GM21381 (cell line): Measurements from ENCODE around the gene MYNN.

ENCODE experiments used
- ATAC-seq: cut with Tn5 transposase; IDR thresholded peaks from one replicate; pipeline ENCODE4 v1.9.1; 2021; ENCODE audit warnings: mild to moderate bottlenecking, moderate library complexity; ENCODE audit not compliant: unreplicated experiment

Gene MYNN

DNA sequence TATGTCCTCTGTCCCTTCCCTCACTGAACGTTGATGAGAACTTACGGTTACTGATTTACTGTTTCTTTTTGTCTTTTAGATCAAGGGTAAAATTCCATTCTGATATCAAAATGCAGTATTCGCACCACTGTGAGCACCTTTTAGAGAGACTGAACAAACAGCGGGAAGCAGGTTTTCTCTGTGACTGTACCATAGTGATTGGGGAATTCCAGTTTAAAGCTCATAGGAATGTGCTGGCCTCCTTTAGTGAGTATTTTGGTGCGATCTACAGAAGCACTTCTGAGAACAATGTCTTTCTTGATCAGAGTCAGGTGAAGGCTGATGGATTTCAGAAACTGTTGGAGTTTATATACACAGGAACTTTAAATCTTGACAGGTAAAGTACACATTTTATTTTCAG is 990 bp downstream of the MYNN start:
- no peak for ATAC-seq

DNA sequence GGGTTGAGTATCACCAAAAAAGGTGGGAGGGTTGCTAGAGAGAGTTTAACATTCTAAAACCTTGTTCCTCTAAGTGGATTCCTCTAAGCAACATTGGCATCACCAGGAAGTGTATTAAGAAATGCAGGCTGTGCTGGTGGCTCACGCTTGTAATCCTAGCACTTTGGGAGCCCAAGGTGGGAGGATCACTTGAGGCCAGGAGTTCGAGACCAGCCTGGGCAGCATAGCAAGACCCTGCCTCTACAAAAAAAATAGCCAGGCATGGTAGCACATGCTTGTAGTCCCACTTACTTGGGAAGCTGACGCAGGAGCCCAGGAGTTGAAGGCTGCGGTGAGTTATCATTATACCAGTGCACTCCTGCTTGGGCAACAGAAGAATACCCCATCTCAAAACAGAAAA is 4.6 kb downstream of the MYNN start:
- ATAC-seq, result no peak

DNA sequence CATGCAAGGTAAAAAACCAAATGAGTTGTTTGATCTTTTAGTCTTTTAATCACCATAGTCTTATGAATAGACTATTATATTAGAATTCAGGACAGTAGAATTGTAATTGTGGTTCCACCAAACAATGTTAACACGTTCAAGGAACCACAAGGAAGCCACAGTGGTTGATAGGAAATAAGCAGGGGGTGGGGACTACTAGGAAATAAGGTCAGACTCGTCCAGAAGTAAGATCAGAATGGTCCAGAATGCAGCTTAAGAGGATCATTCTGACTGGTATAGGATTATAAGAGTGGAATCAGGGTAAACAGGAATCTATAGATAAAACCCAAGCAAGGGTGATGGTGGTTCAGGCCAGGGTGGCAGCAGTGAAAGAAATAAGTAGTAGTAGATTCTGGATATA is 7.5 kb downstream of the MYNN start:
- ATAC-seq, result no peak

DNA sequence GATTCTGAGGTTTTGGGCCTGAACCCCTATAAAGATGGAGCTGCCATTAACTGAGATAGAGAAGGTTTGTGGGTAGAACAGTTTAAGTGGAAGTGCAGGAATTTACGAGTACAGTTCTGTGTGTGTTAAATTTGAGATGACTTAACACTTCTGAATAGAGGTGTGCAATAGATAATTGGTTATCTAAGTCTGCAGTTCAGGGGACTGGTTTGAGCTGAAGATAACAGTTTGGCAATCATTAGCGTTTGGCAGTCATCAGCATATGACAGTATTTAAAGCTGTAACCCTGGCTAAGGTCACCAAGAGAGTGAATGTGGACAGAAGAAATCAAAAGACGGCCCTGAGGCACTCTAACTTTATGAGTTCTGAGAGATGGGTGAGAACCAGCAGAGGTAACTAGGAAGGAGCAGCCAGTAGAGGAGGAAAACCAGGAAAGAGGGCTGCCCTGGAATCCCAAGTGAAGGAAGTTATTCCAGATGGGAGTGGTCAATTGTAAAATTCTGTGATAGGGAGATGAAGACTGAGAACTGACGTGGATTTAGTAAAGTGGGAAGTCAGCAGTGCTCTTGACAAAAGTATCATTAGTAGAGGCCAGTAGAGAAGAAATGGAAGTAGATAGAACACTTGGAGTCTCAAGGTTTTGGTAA is 8.1 kb downstream of the MYNN start:
- no peak for ATAC-seq

DNA sequence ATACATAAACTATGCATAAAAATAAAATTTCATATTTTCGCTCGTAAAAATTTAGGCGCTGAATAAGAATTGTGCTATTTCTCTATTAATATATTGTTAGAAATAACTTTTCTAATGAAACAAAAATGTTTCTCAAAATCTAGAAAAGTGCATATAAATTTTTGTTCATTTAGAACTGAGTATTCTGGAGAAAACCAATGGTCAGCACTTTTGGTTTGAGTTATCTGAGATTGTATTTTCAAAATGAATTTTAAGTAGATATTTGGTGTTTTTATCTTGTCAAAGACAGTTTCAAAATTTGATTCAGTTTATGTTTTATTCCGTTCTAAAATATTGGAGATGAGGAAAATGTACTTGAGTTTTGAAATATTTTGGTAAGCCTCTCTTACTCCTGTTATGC is 13.9 kb downstream of the MYNN start:
- no peak for ATAC-seq

DNA sequence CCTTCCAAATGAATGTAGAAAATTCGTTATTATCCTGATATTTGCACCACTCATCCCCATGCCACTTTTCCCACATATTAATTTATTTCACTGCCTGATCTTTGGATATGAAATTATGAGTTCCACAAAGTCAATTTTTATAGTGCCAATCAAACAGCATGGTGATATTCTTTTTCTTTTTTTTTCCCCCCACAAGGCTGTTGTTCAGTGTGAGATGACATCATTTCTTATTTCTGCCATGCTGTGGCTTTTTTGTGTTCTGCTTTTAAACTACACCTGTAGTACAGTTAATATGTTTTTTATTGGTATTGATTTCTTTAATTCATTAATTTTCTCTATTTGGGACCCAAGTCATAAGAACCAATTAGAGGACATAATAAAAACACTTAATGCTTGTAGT is 14.6 kb downstream of the MYNN start:
- ATAC-seq, result no peak

DNA sequence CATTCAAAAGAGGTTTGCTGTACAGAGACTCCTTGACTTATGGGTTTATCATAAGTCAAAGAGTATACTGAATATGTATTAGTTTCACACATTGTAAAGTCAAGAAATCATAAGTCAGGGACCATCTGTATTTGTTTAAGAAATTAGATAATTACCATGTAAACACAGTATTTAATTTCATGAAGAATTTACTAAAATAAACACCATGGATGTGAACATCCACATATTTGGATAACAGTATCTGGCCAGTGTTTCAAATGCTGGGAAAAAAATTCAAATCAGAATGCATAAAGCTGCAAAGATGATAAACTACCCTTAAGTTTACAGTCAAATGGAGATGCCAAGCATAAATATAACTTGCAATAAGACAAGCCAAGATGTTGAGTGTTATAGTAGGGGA is 17.0 kb downstream of the MYNN start:
- no peak for ATAC-seq

DNA sequence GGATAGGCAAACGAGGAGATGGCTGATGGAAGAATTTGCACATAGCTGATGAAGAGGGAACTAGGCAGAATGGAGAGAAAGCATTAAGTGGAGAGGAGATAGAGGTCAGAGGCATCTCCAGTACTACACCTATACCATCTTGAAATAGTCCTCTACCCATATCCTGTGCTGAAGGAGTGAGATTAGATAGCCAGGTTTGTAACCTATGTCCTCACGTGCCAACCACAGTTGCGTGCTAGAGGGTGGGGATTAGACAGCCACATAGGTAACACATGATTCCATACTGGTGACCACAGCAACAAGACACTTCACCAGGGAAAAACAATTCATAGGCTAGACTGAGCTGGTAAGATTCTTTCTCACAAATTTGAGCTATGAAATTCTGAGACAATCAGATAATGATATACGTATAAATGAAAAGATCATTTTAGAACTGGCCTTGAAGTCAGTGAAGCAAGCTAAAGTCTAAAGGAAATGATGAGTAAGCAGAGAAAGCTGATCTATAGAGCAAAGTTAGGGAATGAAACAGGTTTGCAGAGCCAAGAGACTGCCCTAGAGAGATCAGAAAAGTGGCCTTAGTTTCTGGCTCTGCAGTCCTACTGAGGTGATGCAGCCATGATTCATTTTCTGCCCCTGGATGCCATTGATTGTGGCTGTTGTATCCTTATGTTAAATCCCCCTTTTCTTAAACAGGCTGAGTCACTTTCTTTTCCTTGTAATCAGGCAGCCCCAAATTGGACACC is 17.7 kb downstream of the MYNN start:
- ATAC-seq, result no peak

DNA sequence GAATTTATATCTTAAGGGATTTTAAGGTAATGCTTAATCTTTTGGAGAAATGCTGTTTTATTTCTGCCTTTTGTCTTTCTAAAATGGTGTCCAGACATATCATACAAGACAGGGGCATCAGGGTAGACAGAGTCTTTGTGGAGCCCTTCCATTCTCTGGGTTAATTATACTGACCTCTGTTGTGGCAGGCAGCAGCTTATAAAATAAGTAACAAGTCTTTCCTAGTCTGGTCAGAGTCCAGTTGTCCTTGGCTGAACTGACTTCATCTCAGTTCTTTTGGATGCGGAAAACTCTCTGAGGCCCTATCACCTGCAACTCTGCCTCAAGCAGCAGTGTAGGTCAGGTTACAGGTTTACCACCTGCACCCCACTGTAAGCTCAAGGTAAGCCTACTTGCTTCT is 19.2 kb downstream of the MYNN start:
- no peak for ATAC-seq

DNA sequence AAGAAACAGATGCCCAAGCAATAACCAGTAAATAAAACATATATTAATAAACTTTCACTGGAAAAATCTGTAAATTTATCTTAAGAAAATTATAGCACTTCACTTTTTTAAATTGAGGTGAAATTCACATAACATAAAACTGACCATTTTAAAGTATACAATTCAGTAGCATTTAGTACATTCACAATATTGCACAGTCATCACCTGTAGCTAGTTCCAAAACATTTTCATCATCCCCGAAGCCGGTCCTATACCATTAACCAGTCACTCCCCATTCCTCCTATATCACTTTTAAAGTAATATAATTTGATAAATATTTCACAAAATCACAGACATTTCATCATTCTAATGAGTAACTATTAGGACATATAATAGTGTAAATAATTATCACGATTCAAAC is 31.5 kb downstream of the MYNN start:
- ATAC-seq, result no peak

DNA sequence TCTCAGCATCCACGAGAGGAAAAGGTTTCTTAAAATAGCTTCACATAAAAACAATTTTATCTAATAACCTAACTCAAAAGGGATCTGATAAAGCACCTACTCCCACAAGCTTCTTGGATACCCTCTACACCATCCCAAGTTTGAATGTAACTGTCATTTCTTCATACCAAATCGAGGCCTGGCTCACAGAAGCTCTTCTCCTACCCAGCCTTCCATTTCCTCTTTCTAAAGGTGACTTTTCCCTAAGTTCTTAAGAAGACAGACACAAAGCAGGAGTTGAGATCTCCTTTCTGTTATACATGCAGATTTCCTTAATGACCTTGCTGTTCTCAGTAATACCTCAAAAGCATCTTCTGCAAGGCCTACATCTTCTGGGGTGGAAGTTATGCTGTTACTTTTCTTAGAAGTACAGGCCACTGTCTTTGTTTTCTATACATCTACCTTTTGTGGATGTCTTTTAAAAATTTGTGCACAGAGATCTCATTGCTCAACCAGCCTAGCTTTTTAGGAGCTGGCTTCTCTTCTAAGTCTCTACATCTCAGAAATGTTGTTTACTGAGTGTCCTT is 36.1 kb downstream of the MYNN start:
- ATAC-seq, result no peak

DNA sequence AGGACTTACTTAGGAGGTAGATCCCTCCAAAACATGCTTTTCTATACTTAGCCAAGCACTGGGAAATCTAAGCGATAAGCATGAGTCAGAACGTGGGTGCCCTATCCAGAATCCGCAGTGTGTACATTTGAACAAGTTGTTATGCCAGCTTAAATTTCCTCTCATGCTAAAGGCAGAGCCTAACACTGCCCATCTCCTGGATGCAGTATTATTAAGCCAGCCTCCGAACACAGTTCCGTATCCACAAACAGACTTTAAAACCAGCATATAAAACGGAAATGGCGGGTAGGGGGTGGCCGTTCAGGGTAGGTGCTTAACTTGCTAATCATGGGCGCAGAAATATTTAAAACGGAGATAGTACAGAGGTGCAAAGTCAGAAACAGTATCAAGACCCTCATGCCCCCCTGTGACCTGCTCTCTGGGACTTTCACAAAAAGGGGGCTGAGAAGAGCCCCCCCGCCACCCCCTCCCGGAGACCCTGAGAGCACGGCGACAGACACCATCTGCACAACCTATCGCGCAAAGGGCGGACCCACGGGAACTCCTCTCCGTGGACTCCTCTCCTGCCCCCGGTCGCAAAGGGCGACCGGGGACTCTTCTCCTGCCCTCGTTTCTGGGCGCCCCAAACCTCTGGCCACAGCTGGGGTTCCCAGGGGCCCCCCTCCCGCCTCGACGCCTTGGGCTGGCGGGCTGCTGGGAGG is 38.6 kb downstream of the MYNN start:
- no peak for ATAC-seq

DNA sequence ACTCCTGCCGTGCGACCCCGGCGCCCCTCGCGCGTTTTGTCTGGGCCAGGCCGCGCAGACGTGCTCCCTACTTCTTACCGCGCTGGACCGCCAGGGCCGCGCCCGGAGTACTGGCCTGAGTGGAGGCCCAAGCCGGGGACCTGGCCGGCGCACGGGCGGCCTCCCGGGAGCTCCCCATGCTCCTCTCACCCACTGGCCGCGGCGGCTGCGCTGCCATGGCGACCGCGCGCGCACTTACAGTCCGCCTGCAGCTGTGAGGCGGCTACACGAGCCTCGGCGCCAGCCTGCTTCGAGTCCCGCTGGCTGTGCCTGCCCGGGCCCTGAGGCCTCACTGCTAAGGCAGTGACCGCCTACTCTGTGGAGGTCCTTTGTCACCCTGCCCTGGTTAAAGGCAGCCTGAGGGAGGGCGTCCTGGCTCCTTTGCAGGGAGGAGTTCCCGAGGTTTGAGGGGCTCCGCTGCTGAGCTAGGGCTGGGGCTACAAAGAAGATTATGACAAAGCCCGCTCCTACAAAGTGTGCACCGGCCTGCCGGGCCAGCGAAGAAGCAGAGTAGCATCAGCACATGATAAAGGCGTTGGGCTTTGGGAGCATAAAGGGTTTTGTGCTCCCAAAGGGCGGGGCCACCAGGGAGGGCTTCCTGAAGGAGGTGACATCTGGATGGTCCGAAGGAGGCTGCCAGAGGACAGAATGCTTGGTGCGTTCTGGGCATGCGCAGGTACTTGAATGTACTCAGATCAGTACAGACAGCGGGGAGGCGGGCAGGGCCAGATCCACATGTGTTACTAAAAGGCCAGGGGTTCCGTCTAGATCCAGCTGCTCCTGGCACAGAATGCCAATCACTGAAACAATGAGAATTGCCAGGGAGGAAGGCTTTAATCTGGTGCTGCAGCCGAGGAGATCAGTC is 39.4 kb downstream of the MYNN start, which contains the start of the genes LRRC34 and LRRIQ4:
Gene LRRC34 (minus strand): TSS at position 573 of the 904 bp plus-strand sequence. CDS start 356 bp downstream, at position 217.
Gene LRRIQ4 (plus strand): TSS at position 539 of the 904 bp plus-strand sequence. CDS start 9,052 bp downstream, outside the sequence.
- peak; percentile 69 for ATAC-seq

DNA sequence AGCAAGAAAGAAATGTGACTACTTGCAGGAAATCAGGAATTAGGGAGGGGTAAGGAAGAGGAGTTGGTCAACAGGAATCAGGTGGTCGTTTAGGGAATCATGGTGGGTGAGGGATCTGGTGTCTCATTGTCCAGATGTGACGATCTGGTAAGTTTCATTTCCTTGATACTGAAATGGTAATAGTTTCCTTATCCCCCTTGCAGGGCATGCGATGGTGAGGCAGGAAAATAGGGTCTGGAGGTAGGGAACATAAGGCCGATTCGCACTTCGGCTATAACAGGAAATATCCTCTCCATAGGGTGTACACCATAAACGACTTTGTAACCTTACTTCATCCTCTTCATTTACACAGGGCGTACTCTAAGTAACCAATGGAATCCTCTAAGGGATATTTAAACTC is 40.1 kb downstream of the MYNN start:
- no peak for ATAC-seq

DNA sequence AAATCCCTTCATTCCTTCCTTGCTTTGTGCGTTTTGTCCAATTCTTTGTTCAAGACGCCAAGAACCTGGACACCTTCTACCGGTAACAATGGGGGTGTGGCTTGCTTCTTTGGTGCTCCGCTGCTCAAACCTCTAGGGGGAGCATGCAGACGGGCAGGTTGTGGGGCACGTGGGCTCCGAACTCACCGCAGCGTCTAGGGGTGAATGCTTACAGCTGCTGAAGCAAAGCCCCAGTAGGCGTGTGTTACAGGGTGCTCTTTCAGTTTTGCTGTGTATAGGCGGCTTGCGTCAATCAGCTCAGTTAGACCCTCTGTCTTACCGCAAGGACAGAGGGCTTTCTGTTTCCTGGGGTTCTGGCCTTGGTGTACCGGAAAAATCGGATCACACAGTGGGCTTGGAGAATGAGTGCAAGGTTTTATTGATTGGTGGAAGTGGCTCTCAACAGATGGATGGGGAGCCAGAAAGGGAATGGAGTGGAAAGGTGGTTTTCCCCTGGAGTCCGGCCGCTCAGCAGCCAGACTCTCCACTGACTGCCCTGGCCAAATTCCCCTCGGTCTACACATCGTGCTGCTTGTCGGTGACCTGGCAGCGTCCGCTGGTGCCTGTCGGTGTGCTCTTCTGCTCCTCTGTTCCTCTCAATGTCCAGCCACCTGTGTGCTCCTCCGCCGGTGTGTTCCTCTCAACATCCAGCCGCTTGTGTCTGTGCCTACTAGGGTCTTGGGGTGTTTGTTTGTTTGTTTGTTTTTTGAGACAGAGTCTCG is 40.7 kb downstream of the MYNN start:
- peak; percentile 84 for ATAC-seq

DNA sequence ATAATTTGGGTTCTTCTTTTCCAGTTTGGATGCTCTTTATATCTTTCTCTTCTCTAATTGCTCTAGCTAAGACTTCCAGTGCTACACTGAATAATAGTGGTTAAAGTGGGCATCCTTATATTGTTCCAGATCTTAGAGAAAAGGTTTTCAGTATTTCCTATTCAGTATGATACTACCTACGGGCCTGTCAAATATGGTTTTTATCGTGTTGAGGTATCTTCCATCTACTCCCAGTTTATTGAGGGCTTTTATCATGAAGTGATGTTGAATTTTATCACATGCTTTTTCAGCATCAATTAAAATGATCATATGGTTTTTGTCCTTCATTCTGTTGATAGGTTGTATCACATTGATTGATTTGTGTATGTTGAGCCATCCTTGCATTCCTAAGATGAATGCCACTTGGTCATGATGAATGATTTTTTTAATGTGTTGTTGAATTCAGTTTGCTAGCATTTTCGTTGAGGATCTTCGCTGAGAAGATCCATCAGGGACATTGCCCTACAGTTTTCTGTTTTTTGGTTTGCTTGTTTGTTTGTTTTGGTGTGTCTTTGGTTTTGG is 42.5 kb downstream of the MYNN start:
- no peak for ATAC-seq

DNA sequence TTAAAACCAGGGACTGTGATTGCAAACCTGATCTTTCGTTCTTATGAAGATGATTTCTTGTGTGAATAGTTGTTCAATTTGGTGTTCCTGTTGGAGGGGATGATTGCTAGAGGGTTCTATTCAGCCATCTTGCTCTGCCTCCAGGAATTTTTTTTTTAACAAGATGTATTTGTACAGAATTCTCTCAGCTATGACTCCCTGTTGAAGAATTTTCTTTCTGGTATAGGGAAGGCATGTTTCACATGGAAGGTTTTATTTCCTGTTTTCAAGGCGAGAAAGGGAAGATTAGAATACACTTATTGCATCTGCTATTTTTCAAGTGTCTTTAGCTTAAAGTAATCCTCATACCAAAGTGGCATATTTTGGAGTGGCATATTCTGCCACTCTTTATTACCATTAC is 45.1 kb downstream of the MYNN start:
- no peak for ATAC-seq

DNA sequence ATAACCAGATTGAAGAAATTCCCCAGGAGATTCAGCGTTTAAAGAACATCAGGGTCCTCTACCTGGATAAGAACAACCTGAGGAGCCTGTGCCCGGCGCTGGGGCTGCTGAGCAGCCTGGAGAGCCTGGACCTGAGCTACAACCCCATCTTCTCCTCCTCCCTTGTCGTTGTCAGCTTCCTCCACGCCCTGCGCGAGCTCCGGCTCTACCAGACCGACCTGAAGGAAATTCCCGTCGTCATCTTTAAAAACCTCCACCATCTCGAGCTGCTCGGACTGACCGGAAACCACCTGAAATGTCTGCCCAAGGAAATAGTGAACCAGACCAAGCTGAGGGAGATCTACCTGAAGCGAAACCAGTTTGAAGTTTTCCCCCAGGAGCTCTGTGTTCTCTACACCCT is 48.9 kb downstream of the MYNN start:
- no peak for ATAC-seq

DNA sequence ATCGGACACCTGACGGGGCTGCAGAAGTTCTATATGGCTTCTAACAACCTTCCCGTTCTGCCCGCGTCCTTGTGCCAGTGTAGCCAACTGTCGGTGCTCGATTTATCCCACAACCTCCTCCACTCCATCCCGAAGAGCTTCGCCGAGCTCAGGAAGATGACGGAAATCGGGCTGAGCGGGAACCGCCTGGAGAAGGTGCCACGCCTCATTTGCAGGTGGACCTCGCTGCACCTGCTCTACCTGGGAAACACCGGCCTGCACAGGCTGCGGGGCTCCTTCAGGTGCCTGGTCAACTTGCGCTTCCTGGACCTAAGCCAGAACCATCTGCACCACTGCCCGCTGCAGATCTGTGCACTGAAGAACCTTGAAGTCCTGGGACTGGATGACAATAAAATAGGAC is 49.3 kb downstream of the MYNN start:
- no peak for ATAC-seq

DNA sequence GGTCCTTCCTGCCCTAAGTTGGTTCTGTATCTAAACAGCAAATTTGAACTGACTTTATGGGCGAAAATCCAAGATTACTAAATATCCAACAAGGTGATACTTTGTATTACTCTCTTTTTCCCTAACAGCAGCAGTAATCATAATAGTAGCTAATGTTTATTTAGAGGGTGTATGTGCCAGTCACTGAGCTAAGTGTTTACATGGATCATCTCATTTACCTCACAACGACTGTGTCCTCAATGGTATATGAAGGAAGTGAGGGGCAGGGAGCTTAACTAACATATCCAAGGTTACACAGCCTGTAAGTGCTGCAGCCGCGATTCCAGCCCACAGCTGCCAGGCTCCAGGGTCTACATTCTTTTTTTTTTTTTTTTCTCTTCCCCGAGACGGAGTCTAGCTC is 49.8 kb downstream of the MYNN start:
- ATAC-seq, result no peak
